GM12892 (cell line): Measurements from ENCODE around the gene BABAM2.

Source experiments
- POLR2A ChIP-seq: IDR thresholded peaks from 2 replicates; pipeline ENCODE4 v1.6.1; 2011; ENCODE audit warnings: low read depth, low read length, control low read depth
- POLR2AphosphoS5 ChIP-seq: IDR thresholded peaks from 2 replicates; pipeline ENCODE4 v1.6.1; 2011; ENCODE audit warnings: low read depth, low read length, control low read depth

GRCh38 chr2:28373854-28374253 is 483.3 kb downstream of the BABAM2 start:
- TF ChIP-seq POLR2AphosphoS5, result no peak
- TF ChIP-seq POLR2A, result no peak
